HG03095 (cell line): ENCODE measurements around the gene TRIM75.
A peak's percentile ranks its signal among the peaks of the same experiment; 100 is the strongest.
"Not testable (repeated sequence)": the region's sequence is repeated elsewhere in the genome, so short reads cannot be mapped to it uniquely, and the experiment has no call there.

Experiments
- ATAC-seq: cut with Tn5 transposase; IDR thresholded peaks from one replicate; pipeline ENCODE4 v1.9.1; 2021; ENCODE audit warnings: moderate library complexity; ENCODE audit not compliant: unreplicated experiment

TRIM75 gene

GRCh38 chr4:165053645-165054044, at the start of gene TRIM75:
Gene TRIM75 (plus strand): TSS chr4:165053866. CDS start chr4:165059148, 5,282 bp downstream.
- ATAC-seq: no peak

GRCh38 chr4:165005352-165005925, 48.2 kb upstream of the TRIM75 start:
- no peak for ATAC-seq

GRCh38 chr4:165006456-165006855, 47.2 kb upstream of the TRIM75 start:
- ATAC-seq: no peak

- ATAC-seq: no peak
Observed at GRCh38 chr4:165006886-165007285, 46.8 kb upstream of the TRIM75 start.

- ATAC-seq: peak; percentile 61
Observed at GRCh38 chr4:165009493-165010227, 44.0 kb upstream of the TRIM75 start.

- no peak for ATAC-seq
Observed at GRCh38 chr4:165010487-165010886, 43.2 kb upstream of the TRIM75 start.

GRCh38 chr4:165010991-165011390, 42.7 kb upstream of the TRIM75 start:
- ATAC-seq: no peak

- no peak for ATAC-seq
Observed at GRCh38 chr4:165011403-165011802, 42.3 kb upstream of the TRIM75 start.

- ATAC-seq: no peak
Observed at GRCh38 chr4:165013691-165014090, 40.0 kb upstream of the TRIM75 start.

- no peak for ATAC-seq
Observed at GRCh38 chr4:165016971-165017370, 36.7 kb upstream of the TRIM75 start.

- ATAC-seq: not testable (repeated sequence)
Observed at GRCh38 chr4:165019995-165020394, 33.7 kb upstream of the TRIM75 start.

- not testable (repeated sequence) for ATAC-seq
Observed at GRCh38 chr4:165025782-165026181, 27.9 kb upstream of the TRIM75 start.

GRCh38 chr4:165027762-165028402, 25.8 kb upstream of the TRIM75 start:
- ATAC-seq: no peak

- ATAC-seq: no peak
Observed at GRCh38 chr4:165031436-165032211, 22.0 kb upstream of the TRIM75 start, which contains the start of gene TRIM60. Gene TRIM60 (plus strand): TSS chr4:165031999. CDS start chr4:165040073, 8,074 bp downstream.

- ATAC-seq: no peak
Observed at GRCh38 chr4:165048170-165048569, 5.5 kb upstream of the TRIM75 start.

- ATAC-seq: no peak
Observed at GRCh38 chr4:165052627-165053026, 1.0 kb upstream of the TRIM75 start.

GRCh38 chr4:165055601-165056000, 1.9 kb downstream of the TRIM75 start:
- ATAC-seq: no peak

GRCh38 chr4:165058666-165059065, 5.0 kb downstream of the TRIM75 start:
- no peak for ATAC-seq

GRCh38 chr4:165059386-165059785, 5.7 kb downstream of the TRIM75 start:
- no peak for ATAC-seq

GRCh38 chr4:165060938-165061337, 7.3 kb downstream of the TRIM75 start:
- ATAC-seq: no peak

- no peak for ATAC-seq
Observed at GRCh38 chr4:165070560-165070959, 16.9 kb downstream of the TRIM75 start.
